ENCODE results near the gene CCNY. TPM values are rescaled to one million over a fixed set of nuclear protein-coding genes. Genes with fewer than 3 reads are reported as not detected.

CCNY gene
- total RNA-seq, 4 donors from 2014 or later = 23.9 to 68.1 (median 39.5) TPM

GRCh38 chr10:35451151-35452016, 115.1 kb downstream of the CCNY start:
- H3K9me3 ChIP-seq = no peaks in the 10 kb centered on the region
- peaks cover 89 to 93% of the 10 kb centered on the region in 2 donors for H3K4me1 ChIP-seq
- intact Hi-C loops (cut with DNase I; ENCODE audit: low total_unique reads) (loop anchor here (5.0 kb wide), 1 partner anchor 74 kb away; no protein-coding TSS in a partner anchor), in situ Hi-C loops (cut with MboI; ENCODE audit: low sequenced_read_pairs in 4 of 4) (no loop called here)
- H3K4me3 ChIP-seq = no peak overlapping the region
- peak overlapping the region; percentile 57 to 79 (median 68) for H3K27ac ChIP-seq
- DNase-seq = no peak
- ATAC-seq = peak in 1 of 2 donors; percentile 18
- no peaks in the 10 kb centered on the region for H3K27me3 ChIP-seq
- TF ChIP-seq POLR2A (IDR thresholded peaks at IDR 0.05) (no peak), CTCF (IDR thresholded peaks at IDR 0.05 in 4 of 5, conservative IDR thresholded peaks at IDR 0.05 in 1 of 5) (no peak)
- H3K36me3 ChIP-seq = no peaks in the 10 kb centered on the region

- no peaks in the 10 kb centered on the region for H3K9me3 ChIP-seq
- H3K36me3 ChIP-seq = no peaks in the 10 kb centered on the region
- no peak overlapping the region for H3K4me3 ChIP-seq
- peak overlapping the region; percentile 57 to 79 (median 68) for H3K27ac ChIP-seq
- in situ Hi-C loops (cut with MboI; ENCODE audit: low sequenced_read_pairs in 4 of 4) = no loop called here
- intact Hi-C loops (cut with DNase I; ENCODE audit: low total_unique reads) = loop anchor here (5.0 kb wide), 1 partner anchor 75 kb away; no protein-coding TSS in a partner anchor
- no peaks in the 10 kb centered on the region for H3K27me3 ChIP-seq
- TF ChIP-seq CTCF (IDR thresholded peaks at IDR 0.05 in 4 of 5, conservative IDR thresholded peaks at IDR 0.05 in 1 of 5) (no peak), POLR2A (IDR thresholded peaks at IDR 0.05) (no peak)
- ATAC-seq (no peak), DNase-seq (no peak)
- H3K4me1 ChIP-seq = peaks cover 86% of the 10 kb centered on the region in 2 donors
Measured at GRCh38 chr10:35452171-35452570, 115.9 kb downstream of the CCNY start.

- Histone ChIP-seq H3K27ac (peak overlapping the region in 3 of 4 donors; percentile 64 to 79 (median 73)), H3K4me1 (peaks cover 83 to 85% of the 10 kb centered on the region in 2 donors)
- intact Hi-C loops (cut with DNase I; ENCODE audit: low total_unique reads) = loop anchor here (5.0 kb wide), 1 partner anchor 76 kb away; no protein-coding TSS in a partner anchor
Measured at GRCh38 chr10:35452847-35453246, 116.5 kb downstream of the CCNY start.

GRCh38 chr10:35453855-35454532, 117.7 kb downstream of the CCNY start:
- peaks cover 83 to 86% of the 10 kb centered on the region in 2 donors for H3K4me1 ChIP-seq
- intact Hi-C loops (cut with DNase I; ENCODE audit: low total_unique reads) = loop anchor here (5.0 kb wide), 1 partner anchor 77 kb away; no protein-coding TSS in a partner anchor
- TF ChIP-seq POLR2A (IDR thresholded peaks at IDR 0.05) (no peak), CTCF (IDR thresholded peaks at IDR 0.05 in 4 of 5, conservative IDR thresholded peaks at IDR 0.05 in 1 of 5) (no peak)
- no peaks in the 10 kb centered on the region for H3K9me3 ChIP-seq
- H3K27me3 ChIP-seq = no peaks in the 10 kb centered on the region
- in situ Hi-C loops (cut with MboI; ENCODE audit: low sequenced_read_pairs in 4 of 4) = no loop called here
- H3K36me3 ChIP-seq = no peaks in the 10 kb centered on the region
- H3K27ac ChIP-seq = peak overlapping the region; percentile 64 to 81 (median 68)
- peak overlapping the region in 3 of 4 donors; percentile 16 to 37 (median 23) for H3K4me3 ChIP-seq
- DNase-seq (no peak), ATAC-seq (peak; percentile 71 to 76)

More at GRCh38 chr10:35452847-35453246, 116.5 kb downstream of the CCNY start:
- TF ChIP-seq CTCF (IDR thresholded peaks at IDR 0.05 in 4 of 5, conservative IDR thresholded peaks at IDR 0.05 in 1 of 5) = no peak
- TF ChIP-seq POLR2A (IDR thresholded peaks at IDR 0.05) = no peak
- Histone ChIP-seq H3K4me3 (no peak overlapping the region), H3K9me3 (no peaks in the 10 kb centered on the region), H3K36me3 (no peaks in the 10 kb centered on the region), H3K27me3 (no peaks in the 10 kb centered on the region)
- ATAC-seq = no peak
- in situ Hi-C loops (cut with MboI; ENCODE audit: low sequenced_read_pairs in 4 of 4) = no loop called here
- DNase-seq = no peak
